Uterus (tissue), 2 donors: ENCODE results near the gene ADGRD1.

ENCODE experiments used
- CTCF ChIP-seq, 4 experiments: fragments of 200-600 bp in 2 of 4; fragments of 450-650 bp in 2 of 4; sonication (generic) in 2 of 4; IDR thresholded peaks; one replicate each; pipeline ENCODE4 v1.5.1; 2016 to 2019; ENCODE audit warnings: antibody characterized with exemption in 4 of 4, mild to moderate bottlenecking in 2 of 4, moderate library complexity in 1 of 4
- POLR2A ChIP-seq, 2 donors: fragments of 450-650 bp; IDR thresholded peaks; one replicate each; pipeline ENCODE4 v1.6.1; 2016; ENCODE audit warnings: antibody characterized with exemption in 2 of 2, mild to moderate bottlenecking in 1 of 2, moderate library complexity in 1 of 2

- TF ChIP-seq POLR2A (IDR thresholded peaks at IDR 0.05) (no peak), CTCF (IDR thresholded peaks at IDR 0.05) (no peak)
These were observed 19.0 kb upstream of the ADGRD1 start for GRCh38 chr12:130934753-130935152.
